Heart left ventricle (tissue), 16 donors: ENCODE measurements around the gene MAPKAP1. TPM values are rescaled to one million over a fixed set of nuclear protein-coding genes. Genes with fewer than 3 reads are reported as not detected.
"Not testable (repeated sequence)": the region's sequence is repeated elsewhere in the genome, so short reads cannot be mapped to it uniquely, and the experiment has no call there.

Experiments
- ATAC-seq, 4 donors: fragments of 200-7000 bp; cut with Tn5 transposase; one replicate each; pipeline ENCODE4 v1.9.1; 2020 to 2022; ENCODE audit warnings: moderate library complexity in 4 of 4, mild to moderate bottlenecking in 3 of 4, moderate number of reproducible peaks in 1 of 4
- DNase-seq, 5 donors: peaks; one replicate each; pipeline ENCODE4 v3.0.0-alpha.2; 2020
- H3K27ac ChIP-seq, 12 donors: fragments of 200-600 bp; sonication (generic) in 4 of 12; one replicate each; pipeline versions ENCODE4 v1.5.0 to v1.8.0; 2016 to 2022; ENCODE audit warnings: mild to moderate bottlenecking in 2 of 12
- H3K27me3 ChIP-seq, 9 donors: fragments of 200-600 bp; sonication (generic) in 2 of 9; one replicate each; pipeline versions ENCODE4 v1.5.1 to v1.8.0; 2016 to 2022; ENCODE audit warnings: mild to moderate bottlenecking in 3 of 9
- H3K36me3 ChIP-seq, 9 donors: fragments of 200-600 bp; sonication (generic) in 2 of 9; one replicate each; pipeline versions ENCODE4 v1.5.0 to v1.8.0; 2018 to 2022; ENCODE audit warnings: mild to moderate bottlenecking in 2 of 9
- H3K4me1 ChIP-seq, 12 donors: fragments of 200-600 bp; sonication (generic) in 4 of 12; one replicate each; pipeline versions ENCODE4 v1.5.0 to v1.8.0; 2016 to 2022; ENCODE audit warnings: mild to moderate bottlenecking in 3 of 12
- H3K4me3 ChIP-seq, 12 donors: fragments of 200-600 bp; sonication (generic) in 4 of 12; one replicate each; pipeline versions ENCODE4 v1.5.0 to v1.8.0; 2017 to 2022; ENCODE audit warnings: mild to moderate bottlenecking in 9 of 12, moderate library complexity in 4 of 12
- H3K9me3 ChIP-seq, 12 donors: fragments of 200-600 bp; sonication (generic) in 4 of 12; one replicate each; pipeline versions ENCODE4 v1.5.0 to v1.8.0; 2016 to 2022; ENCODE audit warnings: mild to moderate bottlenecking in 1 of 12
- POLR2A ChIP-seq, 2 donors: fragments of 450-650 bp; IDR thresholded peaks; one replicate each; pipeline ENCODE4 v1.6.1; 2017; ENCODE audit warnings: antibody characterized with exemption in 2 of 2, mild to moderate bottlenecking in 2 of 2, moderate library complexity in 2 of 2
- WGBS, 4 donors: extraction: QIAGEN DNeasy Blood & Tissue Kit in 2 of 4; methylation state at CpG; one replicate each; pipeline versions ENCODE4 v1.1.5 to v1.1.7; 2013 to 2018; 5-methylcytosine and 5-hydroxymethylcytosine counted together
- intact Hi-C, 10 donors: fragments of 100-400 bp; cut with DNase I; formaldehyde crosslinking; loops; one replicate each; pipeline versions ENCODE4 v1.11.1 to v1.14.2; 2022
- polyA plus RNA-seq, 2 donors: library from polyadenylated mRNA; stranded (reverse); fragments of 200-250 nt; gene quantifications; one replicate each; pipeline ENCODE4 v1.2.3, GENCODE V29; 2013
- total RNA-seq, 9 donors: library from RNA; depleted of rRNA in 2 of 9; stranded (reverse); fragments of >200 nt in 2 of 9; fragmentation: NEBNext Ultra II Directional in 3 of 9; extraction: Animal tissue kit (Norgen Biotek cat#: 25700) in 3 of 9; gene quantifications; one replicate each; pipeline versions ENCODE4 v1.1.0 to v1.2.4, GENCODE V29; 2016 to 2023
- TF ChIP-seq, protein P1 (sequence below), 12 donors: fragments of 200-600 bp; sonication (generic) in 4 of 12; IDR thresholded peaks; one replicate each; pipeline versions ENCODE4 v1.5.0 to v1.8.0; 2018 to 2022; ENCODE audit warnings: antibody characterized with exemption in 12 of 12, mild to moderate bottlenecking in 5 of 12
- donor health status: ischemic (EF 13 %, LVEDD 7.1; RV severe dilation, severe dysfunction).
- donor health status: healthy with polysubstance abuse.
- donor health status: DM: no; HTN: yes; CAD: no.
- donor health status: DM: no; HTN: no; CAD: no.
- donor health status: ischemic (EF 25% LVEDD 6.9; RV normal size, moderate dysfunction).
- donor health status: ischemic (EF 25% LVEDD 5.7; RV mildly dilated, moderate dysfunction).
- donor health status: healthy.
- donor health status: DM: yes; HTN: yes; CAD: no.
- donor health status: ischemic (EF 35%, LVEDD 5.7; RV mildly dilated, moderate dysfunction).
- donor health status: nonischemic (EF 11% LVEDD 7.7; RV severe dilation, severe dysfunction).
- donor health status: DM: yes; HTN: yes; CAD: no.
- donor health status: PGD.
- donor health status: ischemic (EF 29% LVEDD 5.4; RV normal size, mild dysfunction).
- donor health status: nonischemic (EF 23%, LVEDD 6.1; RV moderate dilation, normal function).

MAPKAP1 gene
- total and polyA plus RNA-seq, 11 donors, result 76.2 to 145 (median 124) TPM

DNA sequence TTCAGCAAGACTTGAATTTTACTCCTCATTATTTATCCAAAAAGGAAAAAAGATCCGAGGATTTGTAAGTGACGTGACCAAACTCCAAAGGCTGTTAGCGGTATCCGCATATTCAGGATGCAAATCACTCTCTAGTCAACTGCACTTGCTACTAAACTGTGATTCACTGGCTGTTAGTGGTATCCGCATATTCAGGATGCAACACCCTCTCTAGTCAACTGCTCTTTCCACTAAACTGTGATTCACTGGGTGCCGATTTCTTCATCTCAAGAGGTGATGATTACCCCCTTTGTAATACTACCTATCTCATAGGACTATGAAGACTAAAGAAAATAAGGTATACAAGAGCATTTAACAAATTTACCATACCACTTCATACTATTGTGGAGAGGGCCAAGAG is 5.7 kb downstream of the MAPKAP1 start:
- DNase-seq (no peak), ATAC-seq (no peak)
- Histone ChIP-seq H3K27ac (no peak overlapping the region), H3K4me1 (peaks cover 0 to 31% (median 14%) of the 10 kb centered on the region in 12 donors), H3K9me3 (no peaks in the 10 kb centered on the region), H3K27me3 (no peaks in the 10 kb centered on the region), H3K36me3 (no peaks in the 10 kb centered on the region), H3K4me3 (no peak overlapping the region)
- intact Hi-C loops, result loop anchor here in 1 of 10 donors (5.0 kb wide), 1 partner anchor 49 kb away; no protein-coding TSS in a partner anchor
- TF ChIP-seq, protein P1, sequence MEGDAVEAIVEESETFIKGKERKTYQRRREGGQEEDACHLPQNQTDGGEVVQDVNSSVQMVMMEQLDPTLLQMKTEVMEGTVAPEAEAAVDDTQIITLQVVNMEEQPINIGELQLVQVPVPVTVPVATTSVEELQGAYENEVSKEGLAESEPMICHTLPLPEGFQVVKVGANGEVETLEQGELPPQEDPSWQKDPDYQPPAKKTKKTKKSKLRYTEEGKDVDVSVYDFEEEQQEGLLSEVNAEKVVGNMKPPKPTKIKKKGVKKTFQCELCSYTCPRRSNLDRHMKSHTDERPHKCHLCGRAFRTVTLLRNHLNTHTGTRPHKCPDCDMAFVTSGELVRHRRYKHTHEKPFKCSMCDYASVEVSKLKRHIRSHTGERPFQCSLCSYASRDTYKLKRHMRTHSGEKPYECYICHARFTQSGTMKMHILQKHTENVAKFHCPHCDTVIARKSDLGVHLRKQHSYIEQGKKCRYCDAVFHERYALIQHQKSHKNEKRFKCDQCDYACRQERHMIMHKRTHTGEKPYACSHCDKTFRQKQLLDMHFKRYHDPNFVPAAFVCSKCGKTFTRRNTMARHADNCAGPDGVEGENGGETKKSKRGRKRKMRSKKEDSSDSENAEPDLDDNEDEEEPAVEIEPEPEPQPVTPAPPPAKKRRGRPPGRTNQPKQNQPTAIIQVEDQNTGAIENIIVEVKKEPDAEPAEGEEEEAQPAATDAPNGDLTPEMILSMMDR (IDR thresholded peaks at IDR 0.05), result no peak
- no peak for TF ChIP-seq POLR2A (IDR thresholded peaks at IDR 0.05)
- 86 to 93% (median 90%) methylated on average over 6 of the region's 6 CpGs for WGBS, 4 donors

DNA sequence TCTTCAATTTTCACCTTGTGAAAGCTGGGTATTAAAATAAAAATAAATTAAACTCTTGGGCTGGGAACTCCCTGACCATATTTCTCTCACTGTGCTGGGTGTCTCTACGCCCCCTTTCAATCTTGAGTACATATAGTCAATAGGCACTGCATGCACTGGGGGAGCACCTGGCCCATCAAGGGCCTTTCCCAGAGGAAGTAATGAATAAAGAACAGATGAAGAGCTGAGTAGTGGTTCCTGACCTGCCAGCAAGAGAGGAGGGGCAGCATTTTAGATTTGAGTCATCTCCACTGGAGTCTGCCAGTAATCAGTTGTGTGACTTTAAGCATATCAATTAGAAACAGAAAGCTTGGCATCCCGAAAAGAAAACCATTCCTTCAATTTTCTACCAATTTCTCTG is 6.2 kb downstream of the MAPKAP1 start:
- no peaks in the 10 kb centered on the region for H3K36me3 ChIP-seq
- ATAC-seq, result no peak
- intact Hi-C loops, result loop anchor here in 1 of 10 donors (5.0 kb wide), 1 partner anchor 48 kb away; no protein-coding TSS in a partner anchor
- H3K27me3 ChIP-seq, result no peaks in the 10 kb centered on the region
- no peaks in the 10 kb centered on the region for H3K9me3 ChIP-seq
- peaks cover 0 to 31% (median 9%) of the 10 kb centered on the region in 12 donors for H3K4me1 ChIP-seq
- no peak overlapping the region for H3K4me3 ChIP-seq
- TF ChIP-seq, protein P1 (IDR thresholded peaks at IDR 0.05), result no peak
- no peak for TF ChIP-seq POLR2A (IDR thresholded peaks at IDR 0.05)
- no peak overlapping the region for H3K27ac ChIP-seq
- 89 to 96% (median 94%) methylated on average over 2 of the region's 2 CpGs for WGBS, 4 donors
- no peak for DNase-seq

DNA sequence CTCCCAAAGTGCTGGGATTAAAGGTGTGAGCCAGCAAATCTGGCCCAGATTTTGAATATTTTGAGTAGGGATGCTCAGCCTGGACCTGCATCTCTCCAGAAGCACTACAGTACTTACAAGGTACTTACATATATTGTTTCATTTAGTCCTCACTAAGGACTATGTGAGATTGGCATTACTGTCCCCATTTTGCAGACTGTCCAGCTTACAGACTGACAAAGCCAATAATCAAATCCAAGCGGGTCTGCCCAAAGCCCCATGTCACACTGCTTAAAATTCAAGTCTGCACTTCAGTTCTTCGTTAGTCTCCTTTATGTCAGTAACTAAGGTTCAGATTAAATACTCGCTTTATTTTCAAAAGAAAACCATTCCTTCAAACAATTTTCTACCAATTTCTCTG is 7.1 kb downstream of the MAPKAP1 start:
- no peak for ATAC-seq
- Histone ChIP-seq H3K4me1 (peaks cover 0 to 29% (median 6%) of the 10 kb centered on the region in 12 donors), H3K36me3 (no peaks in the 10 kb centered on the region), H3K9me3 (no peaks in the 10 kb centered on the region), H3K27ac (no peak overlapping the region), H3K4me3 (no peak overlapping the region), H3K27me3 (no peaks in the 10 kb centered on the region)
- WGBS, 4 donors, result 78 to 99% (median 97%) methylated on average over 3 of the region's 3 CpGs
- intact Hi-C loops, result loop anchor here in 1 of 10 donors (5.0 kb wide), 1 partner anchor 48 kb away; no protein-coding TSS in a partner anchor
- TF ChIP-seq, protein P1 (IDR thresholded peaks at IDR 0.05), result no peak
- TF ChIP-seq POLR2A (IDR thresholded peaks at IDR 0.05), result no peak
- DNase-seq, result no peak

DNA sequence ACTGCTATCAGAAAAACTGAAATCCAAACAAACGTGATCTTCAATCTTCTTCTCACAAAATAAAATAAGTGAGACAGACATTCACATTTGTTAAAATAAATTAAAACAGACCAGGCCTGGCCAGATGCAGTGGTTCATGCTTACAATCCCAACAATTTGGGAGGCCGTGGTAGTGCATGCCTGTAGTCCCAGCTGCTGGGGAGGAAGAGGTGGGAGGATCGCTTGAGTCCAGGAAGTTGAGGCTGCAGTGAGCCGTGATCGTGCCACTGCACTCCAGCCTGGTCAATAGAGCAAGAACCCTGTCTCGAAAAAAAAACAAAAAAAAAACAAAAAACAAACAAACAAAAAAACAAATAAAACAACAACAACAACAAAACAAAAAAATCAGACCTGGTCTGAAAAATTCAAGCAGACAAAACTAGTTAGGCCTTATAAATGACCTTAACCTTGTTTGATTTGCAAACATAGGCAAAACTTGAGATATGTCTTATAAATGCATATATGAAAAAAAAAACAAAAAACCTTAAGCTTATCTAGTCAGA is 10.8 kb downstream of the MAPKAP1 start:
- 54 to 66% (median 61%) methylated on average over 6 of the region's 6 CpGs for WGBS, 4 donors
- intact Hi-C loops, result no loop called here
- no peak for DNase-seq
- no peaks in the 10 kb centered on the region for H3K27me3 ChIP-seq
- no peaks in the 10 kb centered on the region for H3K36me3 ChIP-seq
- H3K4me1 ChIP-seq, result peaks cover 0 to 27% (median 5%) of the 10 kb centered on the region in 12 donors
- no peak for TF ChIP-seq POLR2A (IDR thresholded peaks at IDR 0.05)
- TF ChIP-seq, protein P1 (IDR thresholded peaks at IDR 0.05), result no peak
- H3K9me3 ChIP-seq, result no peaks in the 10 kb centered on the region
- ATAC-seq, result no peak
- no peak overlapping the region for H3K27ac ChIP-seq
- H3K4me3 ChIP-seq, result no peak overlapping the region

DNA sequence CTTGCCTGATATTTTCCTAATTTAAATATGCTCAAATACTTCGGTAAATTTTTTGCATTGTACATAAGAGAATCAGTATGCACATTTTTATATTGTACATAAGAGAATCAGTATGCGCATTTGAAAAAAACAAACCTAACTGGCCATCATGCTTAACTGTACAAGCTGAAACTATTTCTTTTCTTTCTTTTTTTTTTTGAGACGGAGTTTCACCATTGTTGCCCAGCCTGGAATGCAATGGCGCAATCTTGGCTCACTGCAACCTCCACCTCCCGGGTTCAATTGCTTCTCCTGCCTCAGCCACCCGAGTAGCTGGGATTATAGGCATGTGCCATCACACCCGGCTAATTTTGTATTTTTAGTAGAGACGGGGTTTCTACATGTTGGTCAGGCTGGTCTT is 11.5 kb downstream of the MAPKAP1 start:
- H3K27me3 ChIP-seq, H3K27ac ChIP-seq, H3K9me3 ChIP-seq, H3K36me3 ChIP-seq, DNase-seq, intact Hi-C loops, ATAC-seq, H3K4me3 ChIP-seq: not testable (repeated sequence)
- H3K4me1 ChIP-seq, result peaks cover 0 to 21% (median 5%) of the 10 kb centered on the region in 12 donors
- 82 to 93% (median 88%) methylated on average over 8 of the region's 8 CpGs for WGBS, 4 donors
